ENCODE data around the gene SNRK. TPM values are rescaled to one million over a fixed set of nuclear protein-coding genes. Genes with fewer than 3 reads are reported as not detected.

Gene SNRK
- total RNA-seq, 1 experiment from 2014 or later: 26.5 TPM

DNA sequence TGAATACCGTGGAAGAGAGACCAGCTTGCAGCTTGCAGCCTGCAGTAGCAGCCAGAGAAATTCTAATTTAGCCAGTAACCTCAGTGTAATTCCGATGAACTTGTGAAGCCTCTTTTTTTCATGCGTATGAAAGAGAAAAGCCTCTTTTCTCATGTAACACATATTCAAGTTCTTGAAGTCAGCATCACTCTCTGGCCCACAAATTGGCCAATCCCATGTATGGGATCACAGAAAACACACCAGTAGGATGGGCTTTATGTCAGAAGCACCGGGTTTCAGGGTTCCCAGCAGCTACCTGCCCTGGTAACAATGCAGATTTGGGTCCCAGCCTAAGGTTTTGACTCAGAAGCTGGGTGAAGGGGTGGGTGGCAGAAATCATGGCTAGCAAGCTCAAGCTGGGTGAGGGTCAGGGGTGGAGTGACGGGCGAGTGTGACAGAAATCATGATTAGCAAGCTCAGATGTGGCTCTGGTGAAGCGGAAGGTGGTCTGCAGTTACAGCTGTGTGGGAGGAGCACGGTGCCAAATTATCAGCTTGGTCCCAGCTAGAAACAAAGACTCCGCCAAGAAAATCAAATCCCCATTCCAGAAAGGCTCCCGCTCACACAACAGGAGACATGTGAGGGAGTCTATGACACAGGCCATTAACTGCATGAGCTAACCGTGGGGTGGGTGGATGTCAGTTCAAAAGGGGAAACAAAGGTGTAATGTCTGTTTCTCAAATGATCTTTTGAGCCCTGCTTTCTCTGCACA lies 86.6 kb downstream of the SNRK start:
- no peak for DNase-seq
- Histone ChIP-seq H4K20me1 (ENCODE audit: insufficient read depth, low read depth, low read length) (no peaks in the 10 kb centered on the region), H2AFZ (ENCODE audit: low read length) (no peak overlapping the region), H3K4me3 (ENCODE audit: low read length) (no peak overlapping the region), H3K27me3 (ENCODE audit: low read length) (no peaks in the 10 kb centered on the region), H3K4me1 (ENCODE audit: low read length) (no peaks in the 10 kb centered on the region), H3K36me3 (ENCODE audit: insufficient read depth, low read length) (no peaks in the 10 kb centered on the region), H3K9me3 (ENCODE audit: low read length) (no peaks in the 10 kb centered on the region), H3K4me2 (ENCODE audit: low read depth, low read length, poor library complexity, severe bottlenecking) (no peak overlapping the region), H3K79me2 (ENCODE audit: low read length) (no peaks in the 10 kb centered on the region), H3K9me2 (replicated peaks; ENCODE audit: insufficient read depth, low read length) (no peaks in the 10 kb centered on the region), H3K27ac (ENCODE audit: low read length) (no peak overlapping the region), H3K9ac (ENCODE audit: low read length) (no peak overlapping the region)

DNA sequence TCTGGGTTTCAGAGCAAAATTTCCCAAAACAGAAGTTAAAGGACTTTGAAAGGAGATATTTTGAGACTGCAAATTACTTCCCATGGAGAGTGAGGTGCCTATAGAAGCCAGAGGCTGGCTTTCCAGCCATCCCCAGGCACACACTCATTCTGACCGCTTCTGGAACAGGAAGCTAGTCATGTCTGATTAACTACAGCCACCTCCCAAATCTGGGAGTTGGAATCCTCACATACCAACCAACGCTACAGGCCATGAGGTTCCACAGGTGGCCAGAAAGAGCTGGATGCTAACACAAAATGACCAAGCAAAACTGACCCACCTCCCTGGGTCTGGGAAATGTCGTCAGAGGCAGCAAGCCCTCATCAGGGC lies 87.2 kb downstream of the SNRK start:
- Histone ChIP-seq H3K9me2 (replicated peaks; ENCODE audit: insufficient read depth, low read length) (no peaks in the 10 kb centered on the region), H3K27me3 (ENCODE audit: low read length) (no peaks in the 10 kb centered on the region), H2AFZ (ENCODE audit: low read length) (no peak overlapping the region), H3K79me2 (ENCODE audit: low read length) (no peaks in the 10 kb centered on the region), H3K27ac (ENCODE audit: low read length) (no peak overlapping the region), H4K20me1 (ENCODE audit: insufficient read depth, low read depth, low read length) (no peaks in the 10 kb centered on the region), H3K9ac (ENCODE audit: low read length) (no peak overlapping the region), H3K36me3 (ENCODE audit: insufficient read depth, low read length) (no peaks in the 10 kb centered on the region), H3K9me3 (ENCODE audit: low read length) (no peaks in the 10 kb centered on the region), H3K4me1 (ENCODE audit: low read length) (no peaks in the 10 kb centered on the region), H3K4me3 (ENCODE audit: low read length) (no peak overlapping the region), H3K4me2 (ENCODE audit: low read depth, low read length, poor library complexity, severe bottlenecking) (no peak overlapping the region)
- DNase-seq: no peak

DNA sequence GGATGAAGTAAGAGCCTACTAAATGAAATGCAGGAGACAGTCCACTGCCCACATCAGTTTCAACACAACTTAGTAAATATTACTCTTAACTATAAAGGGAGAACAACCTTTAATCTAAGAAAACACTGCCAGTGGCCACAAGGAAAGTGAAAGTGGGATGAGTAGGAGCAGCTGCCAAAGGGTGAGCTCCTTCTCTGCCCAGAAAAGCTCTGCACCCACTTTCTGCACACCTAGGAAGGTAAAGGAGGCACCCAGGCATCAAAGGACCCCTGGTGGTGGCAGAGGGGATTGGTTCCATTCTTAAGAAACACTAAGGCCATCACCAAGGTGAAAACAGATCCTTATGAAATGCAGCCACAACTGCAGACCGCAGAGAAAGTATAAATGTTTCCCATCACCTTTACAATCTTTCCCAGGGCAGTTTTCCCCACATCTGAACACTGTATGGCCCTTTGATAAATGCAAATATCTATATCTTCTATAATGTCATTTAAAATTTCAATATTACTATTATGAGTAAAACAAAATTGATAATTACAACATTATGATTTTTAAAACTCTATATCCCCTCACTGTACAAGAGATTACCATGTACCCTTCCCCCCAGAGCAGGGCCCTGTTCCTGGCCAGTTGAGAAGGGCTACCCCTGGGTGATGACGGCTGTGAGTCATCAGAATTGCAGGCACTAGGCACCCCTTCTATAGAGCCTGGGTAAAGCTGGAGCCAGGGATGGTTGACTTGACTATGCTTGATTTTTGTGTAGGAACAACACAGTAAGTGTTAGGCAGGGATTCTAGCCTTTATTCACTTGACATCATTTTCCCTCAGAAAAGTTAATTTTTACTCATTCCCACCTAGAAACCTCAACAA lies 92.0 kb downstream of the SNRK start:
- DNase-seq: peak; percentile 86
- Histone ChIP-seq H3K9me3 (ENCODE audit: low read length) (no peaks in the 10 kb centered on the region), H3K79me2 (ENCODE audit: low read length) (no peaks in the 10 kb centered on the region), H3K27me3 (ENCODE audit: low read length) (no peaks in the 10 kb centered on the region), H3K36me3 (ENCODE audit: insufficient read depth, low read length) (no peaks in the 10 kb centered on the region), H3K9me2 (replicated peaks; ENCODE audit: insufficient read depth, low read length) (no peaks in the 10 kb centered on the region), H3K4me1 (ENCODE audit: low read length) (no peaks in the 10 kb centered on the region), H3K9ac (ENCODE audit: low read length) (no peak overlapping the region), H4K20me1 (ENCODE audit: insufficient read depth, low read depth, low read length) (no peaks in the 10 kb centered on the region), H3K4me3 (ENCODE audit: low read length) (no peak overlapping the region), H3K27ac (ENCODE audit: low read length) (no peak overlapping the region), H3K4me2 (ENCODE audit: low read depth, low read length, poor library complexity, severe bottlenecking) (no peak overlapping the region), H2AFZ (ENCODE audit: low read length) (no peak overlapping the region)

DNA sequence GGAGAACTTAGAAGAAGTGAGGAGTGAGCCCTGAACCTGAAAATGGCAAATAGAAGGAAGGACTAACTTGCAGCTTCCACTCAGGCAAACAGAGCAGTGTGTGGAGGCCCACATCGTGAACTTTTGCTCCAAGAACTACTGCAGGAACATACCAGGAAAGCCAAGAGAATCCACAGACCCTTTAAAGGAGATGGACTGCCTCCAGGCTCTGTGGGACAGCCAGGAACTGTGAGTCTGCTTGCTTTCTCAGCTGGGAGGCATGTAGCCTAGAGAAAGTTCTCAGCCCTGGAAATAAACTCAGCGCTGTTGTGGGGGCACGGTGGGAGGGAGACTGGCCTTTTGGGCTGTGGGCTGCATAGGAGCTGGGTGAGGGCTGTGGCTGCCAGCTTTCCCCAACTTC lies 93.0 kb downstream of the SNRK start:
- Histone ChIP-seq H3K4me3 (ENCODE audit: low read length) (no peak overlapping the region), H3K79me2 (ENCODE audit: low read length) (no peaks in the 10 kb centered on the region), H3K9ac (ENCODE audit: low read length) (no peak overlapping the region), H3K9me3 (ENCODE audit: low read length) (no peaks in the 10 kb centered on the region), H3K27me3 (ENCODE audit: low read length) (no peaks in the 10 kb centered on the region), H3K4me1 (ENCODE audit: low read length) (no peaks in the 10 kb centered on the region), H3K9me2 (replicated peaks; ENCODE audit: insufficient read depth, low read length) (no peaks in the 10 kb centered on the region), H2AFZ (ENCODE audit: low read length) (no peak overlapping the region), H3K36me3 (ENCODE audit: insufficient read depth, low read length) (no peaks in the 10 kb centered on the region), H3K4me2 (ENCODE audit: low read depth, low read length, poor library complexity, severe bottlenecking) (no peak overlapping the region), H3K27ac (ENCODE audit: low read length) (no peak overlapping the region), H4K20me1 (ENCODE audit: insufficient read depth, low read depth, low read length) (no peaks in the 10 kb centered on the region)
- no peak for DNase-seq

DNA sequence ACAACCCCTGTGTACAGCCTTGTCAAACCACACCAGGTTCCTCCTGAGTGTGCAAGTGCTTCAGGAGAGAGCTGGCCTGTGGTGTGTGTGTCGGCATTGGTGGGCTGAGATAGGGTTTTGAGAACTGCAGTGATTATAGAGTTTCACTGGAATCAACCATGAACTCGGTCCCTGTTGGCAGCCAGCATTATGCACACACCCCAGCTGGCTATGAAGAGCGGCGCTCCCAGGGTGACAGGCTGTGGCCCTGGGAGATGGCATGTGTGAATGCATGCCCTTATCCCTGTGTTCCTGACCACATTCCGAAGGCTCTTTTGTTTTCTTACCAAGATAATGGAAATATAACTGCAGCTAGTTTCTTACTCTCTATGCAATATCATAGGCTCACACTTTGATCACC lies 101.8 kb downstream of the SNRK start:
- Histone ChIP-seq H3K79me2 (ENCODE audit: low read length) (no peaks in the 10 kb centered on the region), H3K9ac (ENCODE audit: low read length) (no peak overlapping the region), H3K4me1 (ENCODE audit: low read length) (no peaks in the 10 kb centered on the region), H3K4me2 (ENCODE audit: low read depth, low read length, poor library complexity, severe bottlenecking) (no peak overlapping the region), H4K20me1 (ENCODE audit: insufficient read depth, low read depth, low read length) (no peaks in the 10 kb centered on the region), H3K9me3 (ENCODE audit: low read length) (no peaks in the 10 kb centered on the region), H3K9me2 (replicated peaks; ENCODE audit: insufficient read depth, low read length) (no peaks in the 10 kb centered on the region), H3K27me3 (ENCODE audit: low read length) (no peaks in the 10 kb centered on the region), H3K4me3 (ENCODE audit: low read length) (no peak overlapping the region), H3K36me3 (ENCODE audit: insufficient read depth, low read length) (no peaks in the 10 kb centered on the region), H2AFZ (ENCODE audit: low read length) (no peak overlapping the region), H3K27ac (ENCODE audit: low read length) (no peak overlapping the region)
- no peak for DNase-seq

DNA sequence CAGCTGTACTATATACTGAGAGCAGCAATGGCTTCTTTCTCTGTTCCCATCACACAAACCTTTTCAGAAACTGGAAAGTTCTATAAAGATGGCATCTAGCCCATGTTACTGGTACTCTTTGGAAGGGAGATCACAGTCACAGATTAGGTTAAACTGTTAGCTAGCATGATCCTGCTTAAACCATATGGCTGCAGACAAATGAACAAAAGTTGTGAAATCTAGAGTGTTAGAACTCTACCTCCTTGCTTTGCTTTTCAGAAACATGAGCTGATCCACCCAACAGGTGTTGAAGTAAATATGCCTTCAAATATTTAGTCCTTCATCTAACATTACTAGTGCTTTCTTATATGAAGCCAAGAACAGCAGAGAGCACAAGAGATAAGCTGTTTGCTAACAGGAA lies 102.6 kb downstream of the SNRK start:
- H3K4me2 ChIP-seq (ENCODE audit: low read depth, low read length, poor library complexity, severe bottlenecking): no peak overlapping the region
- no peaks in the 10 kb centered on the region for H3K9me3 ChIP-seq (ENCODE audit: low read length)
- no peak overlapping the region for H2AFZ ChIP-seq (ENCODE audit: low read length)
- H3K9ac ChIP-seq (ENCODE audit: low read length): no peak overlapping the region
- H4K20me1 ChIP-seq (ENCODE audit: insufficient read depth, low read depth, low read length): no peaks in the 10 kb centered on the region
- no peak for DNase-seq
- H3K9me2 ChIP-seq (replicated peaks; ENCODE audit: insufficient read depth, low read length): no peaks in the 10 kb centered on the region
- H3K27ac ChIP-seq (ENCODE audit: low read length): no peak overlapping the region
- no peaks in the 10 kb centered on the region for H3K27me3 ChIP-seq (ENCODE audit: low read length)
- H3K4me3 ChIP-seq (ENCODE audit: low read length): no peak overlapping the region
- no peaks in the 10 kb centered on the region for H3K79me2 ChIP-seq (ENCODE audit: low read length)
- no peaks in the 10 kb centered on the region for H3K4me1 ChIP-seq (ENCODE audit: low read length)
- no peaks in the 10 kb centered on the region for H3K36me3 ChIP-seq (ENCODE audit: insufficient read depth, low read length)

DNA sequence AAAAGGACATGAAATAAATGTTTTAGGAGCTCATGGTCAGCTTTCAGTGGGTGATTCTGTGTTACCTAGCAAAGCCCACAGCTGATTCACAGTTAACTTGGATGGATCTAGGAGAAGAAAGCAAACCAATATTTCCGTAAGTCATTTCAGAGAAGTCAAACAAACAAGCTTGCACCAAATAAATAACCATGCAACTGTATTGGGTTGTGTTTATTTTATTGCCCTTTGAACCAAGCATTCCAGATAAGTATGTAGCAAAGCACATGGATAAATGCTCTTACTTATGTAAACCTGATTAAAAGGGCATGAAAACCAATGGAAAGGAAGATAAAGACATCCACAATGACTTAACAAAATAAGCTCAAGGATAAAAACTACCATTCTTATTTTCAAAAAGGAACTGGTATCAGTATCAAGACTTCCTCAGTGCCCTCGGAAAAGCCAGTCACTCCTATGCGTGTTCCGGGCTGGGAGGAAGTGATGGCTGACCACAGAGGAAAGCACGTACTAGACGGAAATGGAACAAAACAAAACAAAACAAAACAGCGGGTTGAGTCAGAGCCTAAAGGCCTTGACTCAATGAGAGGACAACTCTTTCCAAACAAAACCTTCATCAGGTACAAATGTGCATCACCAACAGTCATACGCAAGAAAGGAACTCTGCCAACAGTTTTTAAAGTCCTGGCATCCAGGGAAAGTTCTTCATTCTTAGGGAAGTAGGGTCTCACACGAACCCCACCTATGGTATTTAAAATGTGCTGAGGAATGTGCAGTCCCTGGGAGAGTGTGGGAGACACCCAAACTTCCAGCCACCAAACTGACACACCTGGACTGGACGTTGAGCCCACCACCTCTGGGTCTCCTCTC lies 103.3 kb downstream of the SNRK start:
- no peaks in the 10 kb centered on the region for H3K27me3 ChIP-seq (ENCODE audit: low read length)
- H3K9me2 ChIP-seq (replicated peaks; ENCODE audit: insufficient read depth, low read length): no peaks in the 10 kb centered on the region
- H3K4me1 ChIP-seq (ENCODE audit: low read length): no peaks in the 10 kb centered on the region
- H3K9ac ChIP-seq (ENCODE audit: low read length): no peak overlapping the region
- no peak overlapping the region for H3K27ac ChIP-seq (ENCODE audit: low read length)
- no peaks in the 10 kb centered on the region for H3K9me3 ChIP-seq (ENCODE audit: low read length)
- H3K79me2 ChIP-seq (ENCODE audit: low read length): no peaks in the 10 kb centered on the region
- H3K4me2 ChIP-seq (ENCODE audit: low read depth, low read length, poor library complexity, severe bottlenecking): no peak overlapping the region
- no peak for DNase-seq
- H3K36me3 ChIP-seq (ENCODE audit: insufficient read depth, low read length): no peaks in the 10 kb centered on the region
- no peak overlapping the region for H3K4me3 ChIP-seq (ENCODE audit: low read length)
- no peaks in the 10 kb centered on the region for H4K20me1 ChIP-seq (ENCODE audit: insufficient read depth, low read depth, low read length)
- H2AFZ ChIP-seq (ENCODE audit: low read length): no peak overlapping the region

DNA sequence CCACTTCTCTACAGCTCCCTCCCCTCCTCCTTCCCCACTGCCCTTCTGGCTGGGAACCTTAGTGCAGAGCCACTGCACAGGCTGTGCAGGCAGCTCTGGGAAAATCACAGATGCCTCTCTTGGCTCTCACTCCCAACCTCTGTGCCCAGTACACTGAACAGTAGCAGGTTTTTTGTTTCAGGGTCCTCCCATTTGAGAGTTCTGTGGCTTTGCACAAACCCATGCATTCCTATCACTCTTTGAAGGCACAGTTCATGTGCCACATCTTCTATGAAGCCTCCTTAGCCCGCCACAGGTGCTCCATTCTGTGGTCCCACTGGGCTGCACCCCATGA lies 103.9 kb downstream of the SNRK start:
- Histone ChIP-seq H4K20me1 (ENCODE audit: insufficient read depth, low read depth, low read length) (no peaks in the 10 kb centered on the region), H3K36me3 (ENCODE audit: insufficient read depth, low read length) (no peaks in the 10 kb centered on the region), H3K27ac (ENCODE audit: low read length) (no peak overlapping the region), H3K9me3 (ENCODE audit: low read length) (no peaks in the 10 kb centered on the region), H3K27me3 (ENCODE audit: low read length) (no peaks in the 10 kb centered on the region), H3K4me1 (ENCODE audit: low read length) (no peaks in the 10 kb centered on the region), H3K9ac (ENCODE audit: low read length) (no peak overlapping the region), H3K79me2 (ENCODE audit: low read length) (no peaks in the 10 kb centered on the region), H2AFZ (ENCODE audit: low read length) (no peak overlapping the region), H3K4me2 (ENCODE audit: low read depth, low read length, poor library complexity, severe bottlenecking) (no peak overlapping the region), H3K4me3 (ENCODE audit: low read length) (no peak overlapping the region), H3K9me2 (replicated peaks; ENCODE audit: insufficient read depth, low read length) (no peaks in the 10 kb centered on the region)
- DNase-seq: no peak

All from Karpas-422 (cell line).